DOHH2 (cell line): ENCODE results near the gene ADAD2.
A peak's percentile ranks its signal among the peaks of the same experiment; 100 is the strongest.

Experiments
- H3F3A ChIP-seq: fragments of 200-600 bp; sonication (generic), shearing (Covaris generic); 2 replicates; pipeline ENCODE4 v1.6.0; 2016; ENCODE audit warnings: antibody characterized with exemption, mild to moderate bottlenecking; ENCODE audit not compliant: control insufficient read depth, insufficient read depth
- H3K27ac ChIP-seq: fragments of 200-600 bp; sonication (generic); 2 replicates; pipeline ENCODE4 v1.5.1; 2014; ENCODE audit warnings: low read depth, mild to moderate bottlenecking, low read length, moderate library complexity
- H3K27me3 ChIP-seq: fragments of 200-600 bp; sonication (generic); 2 replicates; pipeline ENCODE4 v1.6.1; 2014; ENCODE audit warnings: mild to moderate bottlenecking, low read length, mixed read lengths; ENCODE audit not compliant: control insufficient read depth
- H3K36me3 ChIP-seq: fragments of 200-600 bp; sonication (generic); 2 replicates; pipeline ENCODE4 v1.6.1; 2014; ENCODE audit warnings: mild to moderate bottlenecking, low read length, moderate library complexity, mixed read lengths; ENCODE audit not compliant: control insufficient read depth
- H3K4me1 ChIP-seq: fragments of 200-600 bp; sonication (generic); 2 replicates; pipeline ENCODE4 v1.6.1; 2014; ENCODE audit warnings: mild to moderate bottlenecking, low read length, mixed read lengths; ENCODE audit not compliant: control insufficient read depth
- H3K4me2 ChIP-seq: fragments of 200-600 bp; sonication (generic); 2 replicates; pipeline ENCODE4 v1.6.0; 2014; ENCODE audit warnings: mild to moderate bottlenecking, low read length, moderate library complexity
- H3K4me3 ChIP-seq: fragments of 200-600 bp; sonication (generic); 2 replicates; pipeline ENCODE4 v1.5.1; 2014; ENCODE audit warnings: mild to moderate bottlenecking, low read length, mixed read lengths
- H3K79me2 ChIP-seq: fragments of 200-600 bp; sonication (generic); 2 replicates; pipeline ENCODE4 v1.6.1; 2014; ENCODE audit warnings: mild to moderate bottlenecking, low read length, mixed read lengths; ENCODE audit not compliant: control insufficient read depth
- H3K9me2 ChIP-seq: fragments of 200-600 bp; sonication (generic); replicated peaks from 2 replicates; pipeline ENCODE4 v1.6.1; 2014; ENCODE audit warnings: mild to moderate bottlenecking, low read length, mixed read lengths; ENCODE audit not compliant: control insufficient read depth
- H3K9me3 ChIP-seq: fragments of 200-600 bp; sonication (generic); 2 replicates; pipeline ENCODE4 v1.6.1; 2014; ENCODE audit warnings: antibody characterized with exemption, low read length, mixed read lengths; ENCODE audit not compliant: control insufficient read depth, insufficient read depth
- H4K20me1 ChIP-seq: fragments of 200-600 bp; sonication (generic); 2 replicates; pipeline ENCODE4 v1.6.0; 2014; ENCODE audit warnings: low read depth, mild to moderate bottlenecking, antibody characterized with exemption, low read length, moderate library complexity; ENCODE audit not compliant: control insufficient read depth, insufficient read depth
- EZH2phosphoT487 ChIP-seq: fragments of 200-600 bp; sonication (generic); IDR thresholded peaks from 2 replicates; pipeline ENCODE4 v1.6.1; 2017; ENCODE audit warnings: borderline replicate concordance, mild to moderate bottlenecking, antibody characterized with exemption, low read length, moderate library complexity, mixed read lengths
- TF ChIP-seq, protein P1 (sequence below): fragments of 200-600 bp; sonication (generic); IDR thresholded peaks from one replicate; pipeline ENCODE4 v1.5.1; 2014; ENCODE audit warnings: antibody characterized with exemption, mild to moderate bottlenecking, low read depth, low read length; ENCODE audit not compliant: poor library complexity, severe bottlenecking

ADAD2 gene

DNA sequence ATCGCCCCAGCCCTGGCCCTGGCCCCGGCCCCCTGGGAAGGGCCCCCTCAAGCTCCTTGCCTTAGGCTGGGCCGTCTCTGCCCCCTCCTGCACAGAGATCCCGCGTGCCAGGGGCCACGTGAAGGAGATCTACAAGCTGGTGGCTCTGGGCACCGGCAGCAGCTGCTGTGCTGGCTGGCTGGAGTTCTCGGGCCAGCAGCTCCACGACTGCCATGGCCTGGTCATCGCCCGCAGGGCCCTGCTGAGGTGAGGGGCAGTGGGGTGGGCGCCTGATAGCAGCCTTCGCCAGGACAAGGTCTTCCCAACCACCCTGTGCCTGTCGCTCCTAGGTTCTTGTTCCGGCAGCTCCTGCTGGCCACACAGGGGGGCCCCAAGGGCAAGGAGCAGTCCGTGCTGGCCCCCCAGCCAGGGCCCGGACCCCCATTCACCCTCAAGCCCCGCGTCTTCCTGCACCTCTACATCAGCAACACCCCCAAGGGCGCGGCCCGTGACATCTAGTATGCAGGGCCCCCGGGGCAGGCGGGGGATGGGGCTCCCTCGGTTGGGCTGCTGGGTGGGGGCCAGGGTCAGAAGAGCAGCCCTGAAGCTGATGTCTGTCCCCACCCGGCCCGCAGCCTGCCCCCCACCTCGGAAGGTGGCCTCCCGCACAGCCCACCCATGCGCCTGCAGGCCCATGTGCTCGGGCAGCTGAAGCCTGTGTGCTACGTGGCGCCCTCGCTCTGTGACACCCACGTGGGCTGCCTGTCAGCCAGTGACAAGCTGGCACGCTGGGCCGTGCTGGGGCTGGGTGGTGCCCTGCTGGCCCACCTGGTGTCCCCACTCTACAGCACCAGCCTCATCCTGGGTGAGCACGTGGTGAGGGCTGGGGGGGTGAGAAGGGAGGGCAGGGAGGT is 4.5 kb downstream of the ADAD2 start:
- Histone ChIP-seq H3K36me3 (no peaks in the 10 kb centered on the region), H3K9me3 (no peaks in the 10 kb centered on the region), H3K9me2 (no peaks in the 10 kb centered on the region), H3K27me3 (peaks cover 3% of the 10 kb centered on the region; the same call in 1 of the 2 replicates), H3K27ac (no peak overlapping the region), H4K20me1 (no peaks in the 10 kb centered on the region), H3K4me2 (peak overlapping the region; percentile 62; the same call in 1 of the 2 replicates), H3K4me1 (peaks cover 20% of the 10 kb centered on the region), H3K79me2 (no peaks in the 10 kb centered on the region), H3K4me3 (no peak overlapping the region), H3F3A (no peaks in the 10 kb centered on the region)
- TF ChIP-seq EZH2phosphoT487 = no peak
- TF ChIP-seq, protein P1, sequence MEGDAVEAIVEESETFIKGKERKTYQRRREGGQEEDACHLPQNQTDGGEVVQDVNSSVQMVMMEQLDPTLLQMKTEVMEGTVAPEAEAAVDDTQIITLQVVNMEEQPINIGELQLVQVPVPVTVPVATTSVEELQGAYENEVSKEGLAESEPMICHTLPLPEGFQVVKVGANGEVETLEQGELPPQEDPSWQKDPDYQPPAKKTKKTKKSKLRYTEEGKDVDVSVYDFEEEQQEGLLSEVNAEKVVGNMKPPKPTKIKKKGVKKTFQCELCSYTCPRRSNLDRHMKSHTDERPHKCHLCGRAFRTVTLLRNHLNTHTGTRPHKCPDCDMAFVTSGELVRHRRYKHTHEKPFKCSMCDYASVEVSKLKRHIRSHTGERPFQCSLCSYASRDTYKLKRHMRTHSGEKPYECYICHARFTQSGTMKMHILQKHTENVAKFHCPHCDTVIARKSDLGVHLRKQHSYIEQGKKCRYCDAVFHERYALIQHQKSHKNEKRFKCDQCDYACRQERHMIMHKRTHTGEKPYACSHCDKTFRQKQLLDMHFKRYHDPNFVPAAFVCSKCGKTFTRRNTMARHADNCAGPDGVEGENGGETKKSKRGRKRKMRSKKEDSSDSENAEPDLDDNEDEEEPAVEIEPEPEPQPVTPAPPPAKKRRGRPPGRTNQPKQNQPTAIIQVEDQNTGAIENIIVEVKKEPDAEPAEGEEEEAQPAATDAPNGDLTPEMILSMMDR = no peak

DNA sequence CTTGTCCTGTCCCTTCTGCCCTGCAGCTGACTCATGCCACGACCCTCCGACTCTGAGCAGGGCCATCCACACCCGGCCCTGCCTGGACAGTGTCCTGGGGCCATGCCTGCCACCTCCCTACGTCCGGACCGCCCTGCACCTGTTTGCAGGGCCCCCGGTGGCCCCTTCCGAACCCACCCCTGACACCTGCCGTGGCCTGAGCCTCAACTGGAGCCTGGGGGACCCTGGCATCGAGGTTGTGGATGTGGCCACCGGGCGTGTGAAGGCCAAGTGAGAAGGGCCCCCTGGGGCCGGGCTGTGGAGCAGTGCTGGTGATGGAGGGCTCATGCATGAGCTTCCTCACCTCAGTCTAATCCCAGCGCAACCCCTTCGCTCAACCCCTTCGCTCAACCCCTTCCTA is 5.1 kb downstream of the ADAD2 start:
- no peaks in the 10 kb centered on the region for H3K9me2 ChIP-seq
- H3F3A ChIP-seq = no peaks in the 10 kb centered on the region
- peaks cover 20% of the 10 kb centered on the region for H3K4me1 ChIP-seq
- no peaks in the 10 kb centered on the region for H4K20me1 ChIP-seq
- H3K27ac ChIP-seq = no peak overlapping the region
- no peaks in the 10 kb centered on the region for H3K9me3 ChIP-seq
- no peak overlapping the region for H3K4me2 ChIP-seq
- no peaks in the 10 kb centered on the region for H3K36me3 ChIP-seq
- H3K79me2 ChIP-seq = no peaks in the 10 kb centered on the region
- H3K4me3 ChIP-seq = no peak overlapping the region
- H3K27me3 ChIP-seq = peaks cover 3% of the 10 kb centered on the region; the same call in 1 of the 2 replicates
- no peak for TF ChIP-seq EZH2phosphoT487
- TF ChIP-seq, protein P1 = no peak

DNA sequence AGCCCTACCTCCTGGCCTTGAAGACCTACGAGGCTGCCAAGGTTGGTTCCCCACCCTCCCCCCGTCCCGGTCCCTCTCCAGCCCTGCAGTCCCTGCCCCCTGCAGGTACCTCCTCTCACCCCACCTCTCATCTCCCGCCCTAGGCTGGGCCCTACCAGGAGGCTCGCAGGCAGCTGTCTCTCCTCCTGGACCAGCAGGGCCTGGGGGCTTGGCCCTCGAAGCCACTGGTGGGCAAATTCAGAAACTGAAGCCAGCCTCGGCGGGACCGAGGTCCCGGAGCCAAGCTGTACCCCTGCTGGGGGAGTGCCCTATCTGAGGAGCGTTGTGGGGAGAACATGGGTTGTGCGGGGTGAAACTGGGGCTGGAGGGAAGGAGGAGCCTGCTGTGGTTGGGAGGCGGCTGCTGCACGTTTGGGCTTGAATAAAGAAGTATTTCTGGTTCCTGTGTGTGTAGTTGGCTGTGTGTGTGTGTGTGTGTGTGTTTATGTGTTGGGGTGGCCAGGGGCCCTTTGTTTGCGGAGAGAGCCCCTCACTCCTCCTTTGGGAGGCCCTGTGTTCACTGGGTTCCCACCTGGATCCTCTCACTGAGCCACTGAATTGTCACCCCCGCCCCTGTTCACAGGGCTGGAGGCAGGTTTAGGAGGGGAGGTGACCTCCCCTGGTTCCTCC is 5.9 kb downstream of the ADAD2 start:
- Histone ChIP-seq H3F3A (no peaks in the 10 kb centered on the region), H3K9me2 (no peaks in the 10 kb centered on the region), H4K20me1 (no peaks in the 10 kb centered on the region), H3K27ac (no peak overlapping the region), H3K4me3 (no peak overlapping the region), H3K36me3 (no peaks in the 10 kb centered on the region), H3K9me3 (no peaks in the 10 kb centered on the region), H3K79me2 (no peaks in the 10 kb centered on the region), H3K27me3 (peaks cover 3% of the 10 kb centered on the region; the same call in 1 of the 2 replicates), H3K4me1 (peaks cover 20% of the 10 kb centered on the region), H3K4me2 (no peak overlapping the region)
- no peak for TF ChIP-seq EZH2phosphoT487
- TF ChIP-seq, protein P1 = no peak
